Mesothelial cell of epicardium (in vitro differentiated cells): ENCODE measurements around the gene ARL17B. TPM values are rescaled to one million over a fixed set of nuclear protein-coding genes. Genes with fewer than 3 reads are reported as not detected.
A peak's percentile ranks its signal among the peaks of the same experiment; 100 is the strongest.
"Not testable (repeated sequence)": the region's sequence is repeated elsewhere in the genome, so short reads cannot be mapped to it uniquely, and the experiment has no call there.

ENCODE experiments used
- DNase-seq, 2 experiments: peaks; one replicate each; pipeline ENCODE4 v3.0.0; 2021; ENCODE audit warnings: low spot score in 2 of 2; ENCODE audit not compliant: unreplicated experiment in 2 of 2
- H3K27ac Mint-ChIP-seq: 2 replicates; pipeline ENCODE4 v1.8.0; 2021; ENCODE audit warnings: mixed read lengths
- H3K27me3 Mint-ChIP-seq: 2 replicates; pipeline ENCODE4 v1.8.0; 2021; ENCODE audit warnings: low read depth, mixed read lengths
- H3K36me3 Mint-ChIP-seq: 2 replicates; pipeline ENCODE4 v1.8.0; 2021; ENCODE audit warnings: mixed read lengths
- H3K4me1 Mint-ChIP-seq: 2 replicates; pipeline ENCODE4 v1.8.0; 2021; ENCODE audit warnings: mixed read lengths
- H3K4me3 Mint-ChIP-seq: 2 replicates; pipeline ENCODE4 v1.8.0; 2021; ENCODE audit warnings: mild to moderate bottlenecking, moderate library complexity, mixed read lengths
- H3K9me3 Mint-ChIP-seq: 2 replicates; pipeline ENCODE4 v1.8.0; 2021; ENCODE audit warnings: mixed read lengths
- total RNA-seq: library from RNA; stranded (reverse); gene quantifications from 3 replicates; pipeline ENCODE4 v1.2.1, GENCODE V29; 2021
- TF ChIP-seq, protein P1 (sequence below): fragments of 200-600 bp; sonication (generic); IDR thresholded peaks from one replicate; pipeline ENCODE4 v1.5.0; 2021; ENCODE audit warnings: antibody characterized with exemption; ENCODE audit not compliant: unreplicated experiment

The ARL17B gene
- total RNA-seq, 1 donor from 2014 or later: 18.0 TPM

DNA sequence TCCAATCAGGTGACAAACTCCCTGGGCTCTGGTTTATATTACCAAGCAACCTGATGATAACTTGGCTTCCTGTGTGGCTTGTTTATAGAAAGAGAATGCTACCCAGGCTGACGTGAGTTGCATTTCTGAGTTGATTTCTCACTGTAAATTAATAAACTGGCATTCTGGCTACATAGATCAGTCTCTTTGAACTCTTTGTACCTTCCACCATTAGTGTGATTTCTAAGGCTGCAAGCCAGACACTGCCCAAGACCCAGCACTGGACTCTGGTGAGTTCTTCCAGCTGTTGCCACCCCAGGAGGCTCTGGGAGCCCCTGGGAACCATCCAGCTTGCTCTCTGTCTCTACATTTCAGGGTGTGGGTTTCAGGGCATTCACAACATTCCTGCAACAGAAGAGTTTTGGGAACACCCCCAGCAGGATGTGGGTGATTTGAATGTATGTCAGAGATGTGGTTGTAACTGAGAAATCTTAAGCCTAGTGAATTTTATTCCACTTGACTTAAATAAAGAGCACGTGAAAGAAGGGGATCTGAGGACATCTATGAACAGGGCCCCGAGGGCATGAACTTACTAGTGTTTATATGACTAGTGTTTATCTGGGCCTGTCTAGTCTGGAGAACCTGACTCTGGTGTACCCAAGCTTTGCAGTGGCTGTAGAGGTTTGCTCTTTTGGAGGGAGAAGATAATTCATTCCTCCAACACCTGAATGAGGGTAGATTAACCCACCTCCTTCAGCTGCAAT is 96.9 kb downstream of the ARL17B start:
- Mint-ChIP-seq H3K4me1 (peaks cover 16% of the 10 kb centered on the region), H3K36me3 (peaks cover 5% of the 10 kb centered on the region), H3K27ac (no peak overlapping the region), H3K9me3 (no peaks in the 10 kb centered on the region), H3K27me3 (peaks cover 68% of the 10 kb centered on the region), H3K4me3 (peak overlapping the region; percentile 24)
- DNase-seq: no peak
- TF ChIP-seq, protein P1, sequence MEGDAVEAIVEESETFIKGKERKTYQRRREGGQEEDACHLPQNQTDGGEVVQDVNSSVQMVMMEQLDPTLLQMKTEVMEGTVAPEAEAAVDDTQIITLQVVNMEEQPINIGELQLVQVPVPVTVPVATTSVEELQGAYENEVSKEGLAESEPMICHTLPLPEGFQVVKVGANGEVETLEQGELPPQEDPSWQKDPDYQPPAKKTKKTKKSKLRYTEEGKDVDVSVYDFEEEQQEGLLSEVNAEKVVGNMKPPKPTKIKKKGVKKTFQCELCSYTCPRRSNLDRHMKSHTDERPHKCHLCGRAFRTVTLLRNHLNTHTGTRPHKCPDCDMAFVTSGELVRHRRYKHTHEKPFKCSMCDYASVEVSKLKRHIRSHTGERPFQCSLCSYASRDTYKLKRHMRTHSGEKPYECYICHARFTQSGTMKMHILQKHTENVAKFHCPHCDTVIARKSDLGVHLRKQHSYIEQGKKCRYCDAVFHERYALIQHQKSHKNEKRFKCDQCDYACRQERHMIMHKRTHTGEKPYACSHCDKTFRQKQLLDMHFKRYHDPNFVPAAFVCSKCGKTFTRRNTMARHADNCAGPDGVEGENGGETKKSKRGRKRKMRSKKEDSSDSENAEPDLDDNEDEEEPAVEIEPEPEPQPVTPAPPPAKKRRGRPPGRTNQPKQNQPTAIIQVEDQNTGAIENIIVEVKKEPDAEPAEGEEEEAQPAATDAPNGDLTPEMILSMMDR: no peak

DNA sequence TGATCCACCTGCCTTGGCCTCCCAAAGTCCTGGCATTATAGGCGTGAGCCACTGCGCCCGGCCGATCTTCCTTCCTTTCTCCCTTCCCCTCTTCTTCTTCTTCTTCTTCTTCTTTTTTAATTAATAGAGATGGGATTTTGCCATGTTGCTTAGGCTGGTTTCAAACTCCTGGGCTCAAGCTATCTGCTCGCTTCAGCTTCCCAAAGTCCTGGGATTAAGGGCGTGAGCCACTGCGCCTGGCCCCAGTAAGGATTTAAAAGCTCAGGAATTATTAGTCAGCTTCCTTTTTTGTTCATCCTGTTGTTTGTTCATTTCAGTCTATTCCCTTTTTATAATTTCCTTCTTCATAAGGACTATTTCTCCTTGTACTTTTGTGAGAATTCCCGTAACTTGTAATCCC is 99.3 kb downstream of the ARL17B start:
- H3K36me3 Mint-ChIP-seq: peaks cover 5% of the 10 kb centered on the region
- H3K27me3 Mint-ChIP-seq: peaks cover 48% of the 10 kb centered on the region
- no peak overlapping the region for H3K4me3 Mint-ChIP-seq
- H3K27ac Mint-ChIP-seq: no peak overlapping the region
- H3K4me1 Mint-ChIP-seq: peaks cover 12% of the 10 kb centered on the region
- no peaks in the 10 kb centered on the region for H3K9me3 Mint-ChIP-seq
- TF ChIP-seq, protein P1: no peak
- no peak for DNase-seq

- Mint-ChIP-seq H3K4me3 (peak overlapping the region; percentile 64), H3K27me3 (peaks cover 31% of the 10 kb centered on the region)
- not testable (repeated sequence) for H3K36me3 Mint-ChIP-seq, H3K9me3 Mint-ChIP-seq, H3K4me1 Mint-ChIP-seq, H3K27ac Mint-ChIP-seq
- DNase-seq: peak in 1 of 2 experiments; percentile 54
Measured at GRCh38 chr17:46259845-46260661, 101.5 kb downstream of the ARL17B start.

DNA sequence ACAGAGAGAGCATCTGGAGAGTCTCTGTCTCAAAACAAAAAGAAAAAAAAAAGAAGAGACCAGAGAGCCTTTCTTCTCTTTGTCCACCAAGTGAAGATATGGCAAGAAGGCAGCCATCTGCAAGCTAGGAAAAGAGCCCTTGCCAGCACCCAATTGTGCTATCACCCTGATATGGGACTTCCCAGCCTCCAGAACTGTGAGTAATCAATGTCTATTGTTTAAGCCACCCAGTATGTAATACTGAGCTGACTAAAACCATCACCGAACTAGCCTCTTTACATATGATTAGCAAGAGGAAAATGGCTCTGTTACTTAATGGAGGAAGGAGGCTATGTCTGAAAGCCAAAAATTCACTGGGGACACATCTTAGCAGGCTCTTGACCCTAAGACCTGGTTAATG is 105.2 kb downstream of the ARL17B start:
- not testable (repeated sequence) for H3K36me3 Mint-ChIP-seq, H3K4me1 Mint-ChIP-seq, H3K27ac Mint-ChIP-seq, DNase-seq, H3K27me3 Mint-ChIP-seq, H3K9me3 Mint-ChIP-seq, H3K4me3 Mint-ChIP-seq

DNA sequence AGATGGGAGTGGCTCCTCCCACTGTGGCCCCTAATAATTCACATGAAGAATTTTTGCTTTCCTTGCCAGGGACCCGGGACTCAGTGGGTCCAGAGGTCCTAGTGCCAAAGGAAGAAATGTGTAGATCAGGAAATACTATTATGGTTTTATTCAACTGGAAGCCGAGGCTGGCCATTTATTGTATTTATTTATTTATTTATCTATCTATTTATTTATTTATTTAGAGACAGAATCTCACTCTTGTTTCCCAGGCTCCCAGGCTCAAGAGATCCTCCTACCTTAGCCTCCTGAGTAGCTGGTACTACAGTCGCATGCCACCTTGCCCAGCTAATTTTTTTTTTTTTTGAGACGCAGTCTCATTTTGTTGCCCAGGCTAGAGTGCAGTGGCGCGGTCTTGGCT is 107.4 kb downstream of the ARL17B start:
- DNase-seq, H3K27ac Mint-ChIP-seq, H3K36me3 Mint-ChIP-seq, H3K4me3 Mint-ChIP-seq, H3K9me3 Mint-ChIP-seq, H3K4me1 Mint-ChIP-seq: not testable (repeated sequence)
- peaks cover 11% of the 10 kb centered on the region for H3K27me3 Mint-ChIP-seq

GRCh38 chr17:46253722-46254121 is 107.8 kb downstream of the ARL17B start:
- H3K4me1 Mint-ChIP-seq, H3K36me3 Mint-ChIP-seq, H3K27ac Mint-ChIP-seq, H3K9me3 Mint-ChIP-seq, H3K4me3 Mint-ChIP-seq: not testable (repeated sequence)
- TF ChIP-seq, protein P1: peak; percentile 53
- peak in 1 of 2 experiments; percentile 66 for DNase-seq
- peaks cover 12% of the 10 kb centered on the region for H3K27me3 Mint-ChIP-seq

DNA sequence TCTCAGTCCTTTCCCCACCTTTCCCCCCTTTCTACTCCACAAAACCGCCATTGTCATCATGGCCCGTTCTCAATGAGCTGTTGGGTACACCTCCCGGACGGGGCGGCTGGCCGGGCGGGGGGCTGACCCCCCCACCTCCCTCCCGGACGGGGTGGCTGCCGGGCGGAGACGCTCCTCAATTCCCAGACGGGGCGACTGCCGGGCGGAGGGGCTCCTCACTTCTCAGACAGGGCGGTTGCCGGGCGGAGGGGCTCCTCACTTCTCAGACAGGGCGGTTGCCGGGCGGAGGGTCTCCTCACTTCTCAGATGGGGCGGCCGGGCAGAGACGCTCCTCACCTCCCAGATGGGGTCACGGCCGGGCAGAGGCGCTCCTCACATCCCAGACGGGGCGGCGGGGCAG is 108.8 kb downstream of the ARL17B start:
- DNase-seq, H3K9me3 Mint-ChIP-seq, H3K4me3 Mint-ChIP-seq, H3K27ac Mint-ChIP-seq, H3K4me1 Mint-ChIP-seq, H3K36me3 Mint-ChIP-seq: not testable (repeated sequence)
- peaks cover 14% of the 10 kb centered on the region for H3K27me3 Mint-ChIP-seq

DNA sequence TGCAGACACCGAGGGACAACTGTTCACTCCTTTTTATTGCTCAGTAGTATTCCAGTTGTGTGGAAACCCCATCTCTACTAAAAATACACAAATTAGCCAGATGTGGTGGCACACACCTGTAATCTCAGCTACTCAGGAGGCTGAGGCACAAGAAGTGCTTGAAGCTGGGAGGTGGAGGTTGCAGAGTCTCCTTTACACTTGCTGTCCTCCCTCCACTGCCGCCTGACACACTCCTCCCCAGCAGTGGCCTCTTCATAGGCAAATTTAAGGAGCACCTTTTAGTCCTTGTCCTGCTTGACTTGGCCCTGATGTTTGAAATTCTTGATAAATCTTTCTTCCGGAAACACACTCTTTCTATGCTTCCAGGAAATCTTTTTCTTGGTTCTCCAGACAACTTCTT is 112.4 kb downstream of the ARL17B start:
- not testable (repeated sequence) for H3K4me3 Mint-ChIP-seq, H3K4me1 Mint-ChIP-seq, H3K27ac Mint-ChIP-seq, DNase-seq, H3K36me3 Mint-ChIP-seq, H3K9me3 Mint-ChIP-seq
- peaks cover 19% of the 10 kb centered on the region for H3K27me3 Mint-ChIP-seq

- H3K27ac Mint-ChIP-seq, DNase-seq, H3K4me1 Mint-ChIP-seq, H3K4me3 Mint-ChIP-seq, H3K9me3 Mint-ChIP-seq, H3K36me3 Mint-ChIP-seq: not testable (repeated sequence)
- H3K27me3 Mint-ChIP-seq: peaks cover 19% of the 10 kb centered on the region
Measured at GRCh38 chr17:46244949-46245768, 116.4 kb downstream of the ARL17B start.

DNA sequence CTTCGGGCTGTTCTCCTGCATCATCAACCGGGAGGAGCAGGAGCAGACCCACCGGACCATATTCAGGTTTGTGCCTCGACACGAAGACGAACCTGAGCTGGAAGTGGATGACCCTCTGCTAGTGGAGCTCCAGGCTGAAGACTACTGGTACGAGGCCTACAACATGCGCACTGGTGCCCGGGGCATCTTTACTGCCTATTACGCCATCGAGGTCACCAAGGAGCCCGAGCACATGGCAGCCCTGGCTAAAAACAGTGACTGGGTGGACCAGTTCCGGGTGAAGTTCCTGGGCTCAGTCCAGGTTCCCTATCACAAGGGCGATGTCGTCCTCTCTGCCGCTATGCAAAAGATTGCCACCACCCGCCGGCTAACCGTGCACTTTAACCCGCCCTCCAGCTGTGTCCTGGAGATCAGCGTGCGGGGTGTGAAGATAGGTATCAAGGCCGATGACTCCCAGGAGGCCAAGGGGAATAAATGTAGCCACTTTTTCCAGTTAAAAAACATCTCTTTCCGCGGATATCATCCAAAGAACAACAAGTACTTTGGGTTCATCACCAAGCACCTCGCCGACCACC is 117.1 kb downstream of the ARL17B start:
- DNase-seq, H3K4me3 Mint-ChIP-seq, H3K9me3 Mint-ChIP-seq, H3K36me3 Mint-ChIP-seq, H3K27ac Mint-ChIP-seq, H3K4me1 Mint-ChIP-seq: not testable (repeated sequence)
- peaks cover 16% of the 10 kb centered on the region for H3K27me3 Mint-ChIP-seq
